ENCODE measurements around the gene ACACB. TPM values are rescaled to one million over a fixed set of nuclear protein-coding genes. Genes with fewer than 3 reads are reported as not detected.

ACACB gene
- total and polyA plus RNA-seq, 2 experiments from 2014 or later: 6.2 to 15.4 TPM

GRCh38 chr12:109166371-109166770 lies 50.0 kb downstream of the ACACB start (continued):
- TF ChIP-seq ZNF462 (CRISPR knock-in tag; IDR thresholded peaks at IDR 0.05): no peak
- no peak for TF ChIP-seq REST (IDR thresholded peaks at IDR 0.05; ENCODE audit: unreplicated experiment)
- no peak for TF ChIP-seq ZNF331 (CRISPR knock-in tag; IDR thresholded peaks at IDR 0.05; ENCODE audit: low read depth)

GRCh38 chr12:109167781-109168180 lies 51.4 kb downstream of the ACACB start:
- Mint-ChIP-seq H3K4me1 (no peaks in the 10 kb centered on the region), H3K36me3 (ENCODE audit: low read depth) (peaks cover 33% of the 10 kb centered on the region), H3K9me3 (no peaks in the 10 kb centered on the region; the same call in 2 of the 3 replicates), H3K27ac (no peak overlapping the region), H3K4me3 (no peak overlapping the region), H3K27me3 (ENCODE audit: insufficient read depth, low read depth, poor library complexity) (peaks cover 3% of the 10 kb centered on the region)
- no peak for ATAC-seq
- no peak for DNase-seq (ENCODE audit: low spot score)
- Histone ChIP-seq H3K4me2 (no peak overlapping the region), H4K20me1 (replicated peaks; ENCODE audit: insufficient read depth) (no peaks in the 10 kb centered on the region), H3F3A (replicated peaks; ENCODE audit: low read depth) (no peaks in the 10 kb centered on the region), H3K27ac (ENCODE audit: low read depth) (no peak overlapping the region), H3K27me3 (ENCODE audit: insufficient read depth) (no peaks in the 10 kb centered on the region), H2AFZ (no peak overlapping the region), H3K79me2 (replicated peaks; ENCODE audit: insufficient read depth) (no peaks in the 10 kb centered on the region), H3K4me3 (no peak overlapping the region), H3K9me2 (ENCODE audit: insufficient read depth) (no peaks in the 10 kb centered on the region), H3K4me1 (ENCODE audit: insufficient read depth) (no peaks in the 10 kb centered on the region), H3K36me3 (ENCODE audit: insufficient read depth) (peaks cover 3% of the 10 kb centered on the region; the same call in 1 of the 2 replicates)
- TF ChIP-seq ETS1 (IDR thresholded peaks at IDR 0.05) (no peak), ZNF331 (CRISPR knock-in tag; IDR thresholded peaks at IDR 0.05; ENCODE audit: low read depth) (no peak), STAT1 (IDR thresholded peaks at IDR 0.05; ENCODE audit: unreplicated experiment) (no peak)

All from GM23338 (cell line).